Lung (tissue), 12 donors: ENCODE measurements around the gene HOMER1. TPM values are rescaled to one million over a fixed set of nuclear protein-coding genes. Genes with fewer than 3 reads are reported as not detected.
A peak's percentile ranks its signal among the peaks of the same experiment; 100 is the strongest.

ENCODE experiments used
- ATAC-seq: fragments of 200-7000 bp; cut with Tn5 transposase; one replicate; pipeline ENCODE4 v1.9.1; 2020; ENCODE audit warnings: moderate number of reproducible peaks; ENCODE audit not compliant: insufficient read depth, low FRiP score
- DNase-seq, 3 donors: peaks; one replicate each; pipeline ENCODE4 v3.0.0-alpha.2; 2013 to 2017
- H3K27ac ChIP-seq, 2 donors: one replicate each; pipeline ENCODE4 v1.5.1; 2013; ENCODE audit warnings: mild to moderate bottlenecking in 2 of 2, moderate library complexity in 2 of 2, control low read depth in 1 of 2, inconsistent platforms in 1 of 2, low read depth in 1 of 2, low read length in 1 of 2
- H3K27me3 ChIP-seq, 3 donors: one replicate each; pipeline ENCODE4 v1.5.1; 2013; ENCODE audit warnings: low read length in 2 of 3; ENCODE audit not compliant: control insufficient read depth in 3 of 3, insufficient read depth in 3 of 3
- H3K36me3 ChIP-seq, 4 donors: one replicate each; pipeline ENCODE4 v1.5.1; 2013; ENCODE audit warnings: low read length in 4 of 4, mild to moderate bottlenecking in 1 of 4, moderate library complexity in 1 of 4; ENCODE audit not compliant: control insufficient read depth in 4 of 4, insufficient read depth in 4 of 4
- H3K4me1 ChIP-seq, 5 donors: one replicate each; pipeline ENCODE4 v1.5.1; 2013; ENCODE audit warnings: low read length in 5 of 5, mild to moderate bottlenecking in 2 of 5, moderate library complexity in 1 of 5; ENCODE audit not compliant: control insufficient read depth in 5 of 5, insufficient read depth in 5 of 5
- H3K4me3 ChIP-seq: one replicate; pipeline ENCODE4 v1.5.1; 2013; ENCODE audit warnings: mild to moderate bottlenecking, control low read depth, moderate library complexity
- H3K9ac ChIP-seq, 2 donors: one replicate each; pipeline ENCODE4 v1.5.1; 2013; ENCODE audit warnings: low read length in 2 of 2, control low read depth in 1 of 2; ENCODE audit not compliant: insufficient read depth in 1 of 2
- H3K9me3 ChIP-seq, 4 donors: one replicate each; pipeline ENCODE4 v1.5.1; 2013; ENCODE audit warnings: low read length in 3 of 4, mild to moderate bottlenecking in 1 of 4, moderate library complexity in 1 of 4; ENCODE audit not compliant: control insufficient read depth in 4 of 4, insufficient read depth in 3 of 4
- CTCF ChIP-seq: IDR thresholded peaks from 2 replicates; pipeline ENCODE4 v1.5.1; 2012; ENCODE audit warnings: mild to moderate bottlenecking; ENCODE audit errors: control extremely low read depth, extremely low read depth
- WGBS, 2 donors: extraction: QIAGEN DNeasy Blood & Tissue Kit; methylation state at CpG; one replicate each; pipeline ENCODE4 v1.1.7; 2013; 5-methylcytosine and 5-hydroxymethylcytosine counted together
- polyA plus RNA-seq, 2 donors: library from polyadenylated mRNA; stranded (reverse); fragments of 200-250 nt; gene quantifications; one replicate each; pipeline ENCODE4 v1.2.1, GENCODE V29; 2013
- total RNA-seq, 2 donors: library from RNA; depleted of rRNA in 1 of 2; stranded (reverse); fragments of >200 nt in 1 of 2; gene quantifications; one replicate each; pipeline ENCODE4 v1.2.1, GENCODE V29; 2014 to 2021
- donor health status: control.
- donor health status: control.
- donor health status: Bipolar disorder and iron deficiency.
- donor health status: healthy.
- donor health status: DM: yes; HTN: yes; CAD: no.

The HOMER1 gene
- total and polyA plus RNA-seq, 4 donors, result 1.2 to 15.4 (median 4.5) TPM

- 83 to 92% methylated on average over 3 of the region's 3 CpGs for WGBS, 2 donors
- DNase-seq, result no peak
- H3K4me3 ChIP-seq, result no peak overlapping the region
These were observed 47.6 kb upstream of the HOMER1 start for GRCh38 chr5:79561525-79561893.

GRCh38 chr5:79560771-79561524 lies 47.0 kb upstream of the HOMER1 start:
- TF ChIP-seq CTCF, result no peak
- no peaks in the 10 kb centered on the region for H3K27me3 ChIP-seq
- no peaks in the 10 kb centered on the region for H3K36me3 ChIP-seq
- no peaks in the 10 kb centered on the region for H3K9me3 ChIP-seq
- ATAC-seq (no peak), DNase-seq (no peak)
- no peak overlapping the region for H3K9ac ChIP-seq
- WGBS, 2 donors, result 81 to 84% methylated on average over 4 of the region's 4 CpGs
- no peaks in the 10 kb centered on the region for H3K4me1 ChIP-seq
- H3K27ac ChIP-seq, result no peak overlapping the region
- H3K4me3 ChIP-seq, result no peak overlapping the region

More at GRCh38 chr5:79561525-79561893, 47.6 kb upstream of the HOMER1 start:
- Histone ChIP-seq H3K4me1 (no peaks in the 10 kb centered on the region), H3K36me3 (no peaks in the 10 kb centered on the region), H3K9ac (no peak overlapping the region), H3K27ac (no peak overlapping the region), H3K9me3 (no peaks in the 10 kb centered on the region), H3K27me3 (no peaks in the 10 kb centered on the region)
- no peak for ATAC-seq
- no peak for TF ChIP-seq CTCF

GRCh38 chr5:79555418-79555817 lies 41.5 kb upstream of the HOMER1 start:
- H3K27ac ChIP-seq, result no peak overlapping the region
- no peaks in the 10 kb centered on the region for H3K9me3 ChIP-seq
- 69 to 77% methylated on average over 3 of the region's 3 CpGs for WGBS, 2 donors
- DNase-seq, result no peak
- TF ChIP-seq CTCF, result no peak
- H3K4me3 ChIP-seq, result no peak overlapping the region
- no peaks in the 10 kb centered on the region for H3K27me3 ChIP-seq
- H3K36me3 ChIP-seq, result no peaks in the 10 kb centered on the region
- no peak for ATAC-seq
- H3K9ac ChIP-seq, result no peak overlapping the region
- no peaks in the 10 kb centered on the region for H3K4me1 ChIP-seq

GRCh38 chr5:79552984-79553383 lies 39.0 kb upstream of the HOMER1 start:
- H3K4me1 ChIP-seq, result no peaks in the 10 kb centered on the region
- H3K36me3 ChIP-seq, result no peaks in the 10 kb centered on the region
- H3K9ac ChIP-seq, result no peak overlapping the region
- no peaks in the 10 kb centered on the region for H3K27me3 ChIP-seq
- DNase-seq, result peak in 2 of 3 donors; percentile 50 to 56
- H3K4me3 ChIP-seq, result no peak overlapping the region
- WGBS, 2 donors, result 14 to 28% methylated on average over 4 of the region's 4 CpGs
- no peak overlapping the region for H3K27ac ChIP-seq
- no peak for ATAC-seq
- no peaks in the 10 kb centered on the region for H3K9me3 ChIP-seq
- no peak for TF ChIP-seq CTCF
